Measurements from ENCODE around the gene CCBE1. TPM values are rescaled to one million over a fixed set of nuclear protein-coding genes. Genes with fewer than 3 reads are reported as not detected.

The CCBE1 gene
- total RNA-seq, 2 experiments from 2014 or later = not detected

DNA sequence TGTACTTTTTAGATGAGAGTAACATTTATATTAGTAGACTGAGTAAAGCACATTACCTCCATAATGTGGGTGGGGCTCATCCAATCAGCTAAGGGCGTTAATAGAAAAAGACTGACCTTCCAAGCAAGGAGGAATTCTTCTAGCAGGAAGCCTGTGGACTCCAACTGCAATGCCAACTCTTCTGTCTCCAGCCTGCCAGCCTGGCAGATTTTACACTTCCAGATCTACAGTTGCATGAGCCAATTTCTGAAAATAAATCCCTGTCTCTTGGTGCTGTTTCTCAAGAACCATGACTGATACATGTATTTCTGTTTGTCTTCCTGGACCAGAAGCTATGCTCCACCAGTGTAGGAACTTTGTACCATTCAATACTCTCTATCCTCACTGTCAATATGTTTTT lies 269.2 kb downstream of the CCBE1 start:
- DNase-seq (no peak), ATAC-seq (no peak)
- intact Hi-C loops (cut with micrococcal nuclease) = no loop called here
- H3K9me3 Mint-ChIP-seq = no peaks in the 10 kb centered on the region
- CTCF ChIA-PET = no interaction called here
- POLR2A ChIA-PET = no interaction called here
- peaks cover 4% of the 10 kb centered on the region for H3K27me3 Mint-ChIP-seq
- no peaks in the 10 kb centered on the region for H3K36me3 Mint-ChIP-seq (ENCODE audit: low read depth)
- no peak overlapping the region for H3K4me3 Mint-ChIP-seq
- TF ChIP-seq, protein P1, sequence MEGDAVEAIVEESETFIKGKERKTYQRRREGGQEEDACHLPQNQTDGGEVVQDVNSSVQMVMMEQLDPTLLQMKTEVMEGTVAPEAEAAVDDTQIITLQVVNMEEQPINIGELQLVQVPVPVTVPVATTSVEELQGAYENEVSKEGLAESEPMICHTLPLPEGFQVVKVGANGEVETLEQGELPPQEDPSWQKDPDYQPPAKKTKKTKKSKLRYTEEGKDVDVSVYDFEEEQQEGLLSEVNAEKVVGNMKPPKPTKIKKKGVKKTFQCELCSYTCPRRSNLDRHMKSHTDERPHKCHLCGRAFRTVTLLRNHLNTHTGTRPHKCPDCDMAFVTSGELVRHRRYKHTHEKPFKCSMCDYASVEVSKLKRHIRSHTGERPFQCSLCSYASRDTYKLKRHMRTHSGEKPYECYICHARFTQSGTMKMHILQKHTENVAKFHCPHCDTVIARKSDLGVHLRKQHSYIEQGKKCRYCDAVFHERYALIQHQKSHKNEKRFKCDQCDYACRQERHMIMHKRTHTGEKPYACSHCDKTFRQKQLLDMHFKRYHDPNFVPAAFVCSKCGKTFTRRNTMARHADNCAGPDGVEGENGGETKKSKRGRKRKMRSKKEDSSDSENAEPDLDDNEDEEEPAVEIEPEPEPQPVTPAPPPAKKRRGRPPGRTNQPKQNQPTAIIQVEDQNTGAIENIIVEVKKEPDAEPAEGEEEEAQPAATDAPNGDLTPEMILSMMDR (IDR thresholded peaks at IDR 0.05) = no peak
- no peak overlapping the region for H3K27ac Mint-ChIP-seq
- no peaks in the 10 kb centered on the region for H3K4me1 Mint-ChIP-seq (ENCODE audit: low read depth)

DNA sequence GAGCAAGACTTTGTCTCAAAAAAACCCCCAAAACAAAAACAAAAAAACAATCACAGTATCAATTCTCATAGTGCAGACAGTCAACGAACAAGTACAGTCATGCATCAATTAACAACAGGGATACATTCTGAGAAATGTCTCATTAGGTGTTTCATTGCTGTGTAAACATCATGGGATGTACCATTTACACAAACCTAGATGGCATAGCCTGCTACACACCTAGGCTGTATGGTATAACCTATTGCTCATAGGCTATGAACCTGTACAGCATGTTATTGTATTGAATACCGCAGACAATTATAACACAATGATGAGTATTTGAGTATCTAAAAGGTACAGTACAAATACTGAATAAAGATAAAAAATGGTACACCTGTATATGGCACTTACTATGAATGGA lies 270.4 kb downstream of the CCBE1 start:
- TF ChIP-seq, protein P1 (IDR thresholded peaks at IDR 0.05) = no peak
- no peaks in the 10 kb centered on the region for H3K36me3 Mint-ChIP-seq (ENCODE audit: low read depth)
- H3K9me3 Mint-ChIP-seq = no peaks in the 10 kb centered on the region
- intact Hi-C loops (cut with micrococcal nuclease) = no loop called here
- no peak for ATAC-seq
- H3K4me1 Mint-ChIP-seq (ENCODE audit: low read depth) = no peaks in the 10 kb centered on the region
- no peak overlapping the region for H3K4me3 Mint-ChIP-seq
- ChIA-PET CTCF (no interaction called here), POLR2A (no interaction called here)
- H3K27me3 Mint-ChIP-seq = peaks cover 7% of the 10 kb centered on the region
- DNase-seq = no peak
- H3K27ac Mint-ChIP-seq = no peak overlapping the region

DNA sequence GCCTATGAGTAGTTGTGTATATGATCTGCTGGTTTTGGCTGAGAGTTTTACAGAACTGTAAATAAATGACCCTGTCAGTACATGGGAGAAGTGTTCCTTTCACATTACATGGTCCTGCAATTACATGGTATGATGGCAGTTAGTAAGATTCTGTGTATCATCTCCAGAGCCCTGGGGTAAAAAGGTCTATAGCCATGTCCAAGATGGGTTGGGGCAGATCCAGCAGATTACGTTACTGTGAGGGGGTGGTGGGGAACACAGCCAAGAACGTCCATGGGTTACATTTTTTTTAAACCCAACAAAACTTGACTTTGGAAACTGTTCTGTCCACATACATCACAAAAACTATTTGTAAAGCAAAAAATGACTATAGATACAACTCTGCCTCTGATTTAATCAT lies 274.0 kb downstream of the CCBE1 start:
- CTCF ChIA-PET = interaction anchor here (0.6 kb wide), 1 partner anchor 400 kb away, joined by 3 read pairs; no protein-coding TSS in a partner anchor
- intact Hi-C loops (cut with micrococcal nuclease) = no loop called here
- H3K27ac Mint-ChIP-seq = no peak overlapping the region
- H3K4me1 Mint-ChIP-seq (ENCODE audit: low read depth) = no peaks in the 10 kb centered on the region
- H3K27me3 Mint-ChIP-seq = peaks cover 20% of the 10 kb centered on the region
- ATAC-seq (no peak), DNase-seq (no peak)
- H3K4me3 Mint-ChIP-seq = no peak overlapping the region
- TF ChIP-seq, protein P1 (IDR thresholded peaks at IDR 0.05) = no peak
- no peaks in the 10 kb centered on the region for H3K36me3 Mint-ChIP-seq (ENCODE audit: low read depth)
- POLR2A ChIA-PET = no interaction called here
- no peaks in the 10 kb centered on the region for H3K9me3 Mint-ChIP-seq

DNA sequence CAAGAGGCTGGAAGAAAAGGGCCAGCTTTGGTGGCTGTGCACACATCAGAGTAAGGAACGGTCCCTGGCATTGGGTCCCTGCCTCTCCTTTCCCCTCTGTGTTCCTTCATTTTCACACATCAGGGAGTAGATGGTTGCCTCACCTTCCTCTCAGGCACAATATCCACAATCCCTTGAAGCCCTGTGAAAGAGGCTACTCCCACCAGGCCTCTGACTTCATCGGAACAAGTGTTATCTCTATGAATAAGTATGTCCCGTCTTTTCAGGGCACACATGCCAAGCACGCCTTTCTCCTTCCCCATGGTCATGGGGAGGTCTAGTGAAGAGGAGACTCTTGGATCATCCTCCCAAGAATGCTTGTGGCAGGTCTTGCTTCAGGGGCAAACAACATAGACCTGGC lies 277.0 kb downstream of the CCBE1 start:
- intact Hi-C loops (cut with micrococcal nuclease) = no loop called here
- Mint-ChIP-seq H3K4me1 (ENCODE audit: low read depth) (no peaks in the 10 kb centered on the region), H3K27me3 (peaks cover 26% of the 10 kb centered on the region), H3K36me3 (ENCODE audit: low read depth) (no peaks in the 10 kb centered on the region), H3K4me3 (no peak overlapping the region), H3K9me3 (no peaks in the 10 kb centered on the region), H3K27ac (no peak overlapping the region)
- ATAC-seq (no peak), DNase-seq (no peak)
- ChIA-PET CTCF (interaction anchor here (0.9 kb wide), 1 partner anchor 39 kb away, joined by 4 read pairs; no protein-coding TSS in a partner anchor), POLR2A (no interaction called here)
- TF ChIP-seq, protein P1 (IDR thresholded peaks at IDR 0.05) = no peak

GRCh38 chr18:59419386-59419785 lies 277.8 kb downstream of the CCBE1 start:
- ATAC-seq (no peak), DNase-seq (no peak)
- H3K27ac Mint-ChIP-seq = no peak overlapping the region
- TF ChIP-seq, protein P1 (IDR thresholded peaks at IDR 0.05) = no peak
- no peaks in the 10 kb centered on the region for H3K9me3 Mint-ChIP-seq
- H3K27me3 Mint-ChIP-seq = peaks cover 27% of the 10 kb centered on the region
- H3K4me3 Mint-ChIP-seq = no peak overlapping the region
- H3K36me3 Mint-ChIP-seq (ENCODE audit: low read depth) = no peaks in the 10 kb centered on the region
- intact Hi-C loops (cut with micrococcal nuclease) = no loop called here
- no peaks in the 10 kb centered on the region for H3K4me1 Mint-ChIP-seq (ENCODE audit: low read depth)
- CTCF ChIA-PET = interaction anchor here (0.9 kb wide), 1 partner anchor 40 kb away, joined by 4 read pairs; no protein-coding TSS in a partner anchor
- POLR2A ChIA-PET = no interaction called here

Data from activated CD8-positive, alpha-beta T cell treated with anti-CD3 and anti-CD28 coated beads for 36 hours (primary cell).